H9 (cell line): ENCODE measurements around the gene PLXNB3. TPM values are rescaled to one million over a fixed set of nuclear protein-coding genes. Genes with fewer than 3 reads are reported as not detected.

Experiments used
- DNase-seq: peaks from one replicate; pipeline ENCODE4 v3.0.0-alpha.2; 2017
- H2AFZ ChIP-seq: one replicate; pipeline ENCODE4 v1.6.1; 2013; ENCODE audit warnings: mild to moderate bottlenecking, low read length, control low read depth, moderate library complexity
- H2AK5ac ChIP-seq: 2 replicates; pipeline ENCODE4 v1.6.1; 2013; ENCODE audit warnings: low read length, control low read depth, mixed read lengths; ENCODE audit not compliant: insufficient read length
- H2BK120ac ChIP-seq: one replicate; pipeline ENCODE4 v1.6.1; 2013; ENCODE audit warnings: low read depth, mild to moderate bottlenecking, low read length, control low read depth, inconsistent platforms; ENCODE audit not compliant: poor library complexity, severe bottlenecking
- H2BK12ac ChIP-seq: 2 replicates; pipeline ENCODE4 v1.6.1; 2013; ENCODE audit warnings: low read length, control low read depth, mixed read lengths, low read depth; ENCODE audit not compliant: insufficient read length
- H2BK15ac ChIP-seq: 2 replicates; pipeline ENCODE4 v1.6.1; 2013; ENCODE audit warnings: low read depth, low read length, control low read depth
- H2BK20ac ChIP-seq: one replicate; pipeline ENCODE4 v1.6.1; 2013; ENCODE audit warnings: low read depth, mild to moderate bottlenecking, low read length, control low read depth, inconsistent platforms; ENCODE audit not compliant: poor library complexity, severe bottlenecking
- H2BK5ac ChIP-seq: 2 replicates; pipeline ENCODE4 v1.6.1; 2013; ENCODE audit warnings: low read length, control low read depth, mixed read lengths; ENCODE audit not compliant: insufficient read length
- H3K14ac ChIP-seq: 2 replicates; pipeline ENCODE4 v1.6.1; 2013; ENCODE audit warnings: low read length, control low read depth; ENCODE audit not compliant: insufficient read depth
- H3K18ac ChIP-seq: 2 replicates; pipeline ENCODE4 v1.6.1; 2013; ENCODE audit warnings: low read depth, mild to moderate bottlenecking, mixed read lengths, low read length, control low read depth; ENCODE audit not compliant: insufficient read length
- H3K23ac ChIP-seq: 2 replicates; pipeline ENCODE4 v1.6.1; 2013; ENCODE audit warnings: low read length, control low read depth, mixed read lengths, low read depth; ENCODE audit not compliant: insufficient read length
- H3K23me2 ChIP-seq: 2 replicates; pipeline ENCODE4 v1.6.1; 2013; ENCODE audit warnings: low read depth, mild to moderate bottlenecking, mixed read lengths, low read length, control low read depth; ENCODE audit not compliant: insufficient read length, poor library complexity, severe bottlenecking
- H3K27ac ChIP-seq: 2 replicates; pipeline ENCODE4 v1.5.1; 2013; ENCODE audit warnings: low read length, control low read depth, mixed read lengths, low read depth; ENCODE audit not compliant: insufficient read length
- H3K27me3 ChIP-seq: 2 replicates; pipeline ENCODE4 v1.6.1; 2013; ENCODE audit warnings: low read length, control low read depth, inconsistent platforms; ENCODE audit not compliant: insufficient read depth
- H3K4ac ChIP-seq: 2 replicates; pipeline ENCODE4 v1.6.1; 2013; ENCODE audit warnings: low read depth, mild to moderate bottlenecking, control low read depth, inconsistent platforms, low read length, moderate library complexity
- H3K4me1 ChIP-seq: 2 replicates; pipeline ENCODE4 v1.6.1; 2013; ENCODE audit warnings: low read length, control low read depth, inconsistent platforms; ENCODE audit not compliant: insufficient read depth
- H3K4me2 ChIP-seq: 2 replicates; pipeline ENCODE4 v1.6.1; 2013; ENCODE audit warnings: low read length, control low read depth, mixed read lengths; ENCODE audit not compliant: insufficient read length, insufficient read depth
- H3K56ac ChIP-seq: 2 replicates; pipeline ENCODE4 v1.6.1; 2013; ENCODE audit warnings: low read depth, mild to moderate bottlenecking, mixed read lengths, low read length, control low read depth; ENCODE audit not compliant: insufficient read length
- H3K79me1 ChIP-seq: 2 replicates; pipeline ENCODE4 v1.6.1; 2013; ENCODE audit warnings: low read depth, mild to moderate bottlenecking, moderate library complexity, low read length, control low read depth, inconsistent platforms; ENCODE audit not compliant: insufficient read depth, poor library complexity, severe bottlenecking
- H3K79me2 ChIP-seq: 2 replicates; pipeline ENCODE4 v1.6.1; 2013; ENCODE audit warnings: low read length, control low read depth, inconsistent platforms; ENCODE audit not compliant: insufficient read depth
- H3K9ac ChIP-seq: 2 replicates; pipeline ENCODE4 v1.6.1; 2013; ENCODE audit warnings: low read length, control low read depth, mixed read lengths; ENCODE audit not compliant: insufficient read length; ENCODE audit errors: extremely low read depth
- H3K9me3 ChIP-seq: one replicate; pipeline ENCODE4 v1.6.1; 2013; ENCODE audit warnings: low read depth, low read length, inconsistent platforms; ENCODE audit not compliant: control insufficient read depth
- H3T11ph ChIP-seq: one replicate; pipeline ENCODE4 v1.6.1; 2013; ENCODE audit warnings: mild to moderate bottlenecking, low read length, control low read depth, inconsistent platforms
- H4K20me1 ChIP-seq: one replicate; pipeline ENCODE4 v1.6.1; 2013; ENCODE audit not compliant: control insufficient read depth, insufficient read length, insufficient read depth
- H4K5ac ChIP-seq: 2 replicates; pipeline ENCODE4 v1.6.1; 2013; ENCODE audit warnings: low read depth, mild to moderate bottlenecking, mixed read lengths, low read length, control low read depth; ENCODE audit not compliant: insufficient read length
- H4K8ac ChIP-seq: replicated peaks from 2 replicates; pipeline ENCODE4 v1.6.1; 2013; ENCODE audit warnings: low read length, control low read depth, mixed read lengths, low read depth; ENCODE audit not compliant: insufficient read length
- H4K91ac ChIP-seq: 2 replicates; pipeline ENCODE4 v1.6.1; 2013; ENCODE audit warnings: low read depth, mild to moderate bottlenecking, moderate library complexity, mixed read lengths, low read length, control low read depth; ENCODE audit not compliant: insufficient read length
- H3K27ac Mint-ChIP-seq, 3 experiments: 2 replicates in 2 of 3; 3 replicates in 1 of 3; pipeline ENCODE4 v1.8.0; 2020 to 2021; ENCODE audit warnings: mixed read lengths in 3 of 3, mild to moderate bottlenecking in 1 of 3, moderate library complexity in 1 of 3
- H3K27me3 Mint-ChIP-seq: 2 replicates; pipeline ENCODE4 v1.8.0; 2021; ENCODE audit warnings: low read depth, mild to moderate bottlenecking, moderate library complexity, mixed read lengths
- H3K36me3 Mint-ChIP-seq, 3 experiments: 2 replicates in 2 of 3; 3 replicates in 1 of 3; pipeline ENCODE4 v1.8.0; 2020 to 2021; ENCODE audit warnings: low read depth in 3 of 3, mixed read lengths in 3 of 3; ENCODE audit not compliant: insufficient read depth in 1 of 3
- H3K4me1 Mint-ChIP-seq, 2 experiments: 2 replicates each; pipeline ENCODE4 v1.8.0; 2020; ENCODE audit warnings: mixed read lengths in 2 of 2
- H3K4me3 Mint-ChIP-seq, 2 experiments: 2 replicates in 1 of 2; 3 replicates in 1 of 2; pipeline ENCODE4 v1.8.0; 2020 to 2021; ENCODE audit warnings: mild to moderate bottlenecking in 2 of 2, mixed read lengths in 2 of 2, moderate library complexity in 1 of 2
- H3K9me3 Mint-ChIP-seq, 2 experiments: 2 replicates in 1 of 2; 3 replicates in 1 of 2; pipeline ENCODE4 v1.8.0; 2020; ENCODE audit warnings: mild to moderate bottlenecking in 2 of 2, mixed read lengths in 2 of 2, moderate library complexity in 1 of 2
- WGBS: extraction: QIAGEN DNeasy Blood & Tissue Kit; methylation state at CpG from one replicate; pipeline ENCODE4 v1.1.7; 2013; ENCODE audit warnings: missing lambda C conversion rate, low lambda C conversion rate, mixed read lengths; ENCODE audit not compliant: insufficient read length; ENCODE audit errors: extremely low coverage; 5-methylcytosine and 5-hydroxymethylcytosine counted together
- total RNA-seq: library from RNA; stranded (reverse); gene quantifications from 2 replicates; pipeline ENCODE4 v1.2.1, GENCODE V29; 2021
- TF ChIP-seq, protein P1 (sequence below): fragments of 200-600 bp; sonication (generic); conservative IDR thresholded peaks from 3 replicates; pipeline ENCODE4 v1.8.0; 2021; ENCODE audit warnings: antibody characterized with exemption, mild to moderate bottlenecking

The PLXNB3 gene
- total RNA-seq, 1 experiment from 2014 or later, result 1.9 TPM

- no peaks in the 10 kb centered on the region for H3K79me2 ChIP-seq
- H4K20me1 ChIP-seq, result no peaks in the 10 kb centered on the region
- H2BK120ac ChIP-seq, result no peak overlapping the region
- TF ChIP-seq, protein P1, sequence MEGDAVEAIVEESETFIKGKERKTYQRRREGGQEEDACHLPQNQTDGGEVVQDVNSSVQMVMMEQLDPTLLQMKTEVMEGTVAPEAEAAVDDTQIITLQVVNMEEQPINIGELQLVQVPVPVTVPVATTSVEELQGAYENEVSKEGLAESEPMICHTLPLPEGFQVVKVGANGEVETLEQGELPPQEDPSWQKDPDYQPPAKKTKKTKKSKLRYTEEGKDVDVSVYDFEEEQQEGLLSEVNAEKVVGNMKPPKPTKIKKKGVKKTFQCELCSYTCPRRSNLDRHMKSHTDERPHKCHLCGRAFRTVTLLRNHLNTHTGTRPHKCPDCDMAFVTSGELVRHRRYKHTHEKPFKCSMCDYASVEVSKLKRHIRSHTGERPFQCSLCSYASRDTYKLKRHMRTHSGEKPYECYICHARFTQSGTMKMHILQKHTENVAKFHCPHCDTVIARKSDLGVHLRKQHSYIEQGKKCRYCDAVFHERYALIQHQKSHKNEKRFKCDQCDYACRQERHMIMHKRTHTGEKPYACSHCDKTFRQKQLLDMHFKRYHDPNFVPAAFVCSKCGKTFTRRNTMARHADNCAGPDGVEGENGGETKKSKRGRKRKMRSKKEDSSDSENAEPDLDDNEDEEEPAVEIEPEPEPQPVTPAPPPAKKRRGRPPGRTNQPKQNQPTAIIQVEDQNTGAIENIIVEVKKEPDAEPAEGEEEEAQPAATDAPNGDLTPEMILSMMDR, result no peak
- H2BK5ac ChIP-seq, result no peak overlapping the region
- H3K27ac Mint-ChIP-seq, result no peak overlapping the region; a peak in 1 of 7 replicates
- H4K91ac ChIP-seq, result no peak overlapping the region
- H3K4me3 Mint-ChIP-seq, result no peak overlapping the region
- no CpG with 5 or more reads among the region's 27 CpGs for WGBS
- H3K9me3 ChIP-seq, result peaks cover 8% of the 10 kb centered on the region
- H4K8ac ChIP-seq, result no peak overlapping the region
- no peak overlapping the region for H4K5ac ChIP-seq
- no peak overlapping the region for H3K4me2 ChIP-seq
- no peaks in the 10 kb centered on the region for H3K79me1 ChIP-seq
- H3T11ph ChIP-seq, result no peak overlapping the region
- no peak overlapping the region for H3K4ac ChIP-seq
- no peak for DNase-seq
- H3K9me3 Mint-ChIP-seq, result peaks cover 50 to 66% of the 10 kb centered on the region in 2 experiments
- peaks cover 15 to 37% (median 21%) of the 10 kb centered on the region in 3 experiments; a peak in 6 of 7 replicates for H3K36me3 Mint-ChIP-seq
- no peak overlapping the region for H2BK12ac ChIP-seq
- H2BK15ac ChIP-seq, result no peak overlapping the region
- no peak overlapping the region for H3K27ac ChIP-seq
- H3K9ac ChIP-seq, result no peak overlapping the region
- no peaks in the 10 kb centered on the region for H3K27me3 ChIP-seq
- peaks cover 2% of the 10 kb centered on the region; the same call in 1 of the 2 replicates for H3K27me3 Mint-ChIP-seq
- no peak overlapping the region for H3K18ac ChIP-seq
- no peak overlapping the region for H2BK20ac ChIP-seq
- no peaks in the 10 kb centered on the region for H3K23me2 ChIP-seq
- H3K4me1 Mint-ChIP-seq, result peaks cover 4 to 8% of the 10 kb centered on the region in 2 experiments
- H3K56ac ChIP-seq, result no peak overlapping the region
- H2AFZ ChIP-seq, result no peak overlapping the region
- H3K4me1 ChIP-seq, result no peaks in the 10 kb centered on the region
- H2AK5ac ChIP-seq, result no peak overlapping the region
- H3K14ac ChIP-seq, result no peak overlapping the region
- no peak overlapping the region for H3K23ac ChIP-seq
Observed at GRCh38 chrX:153784325-153784967, 20.4 kb downstream of the PLXNB3 start.
